Activated T-cell treated with anti-CD3 and anti-CD28 coated beads, Interleukin-2, amount 50 U/mL, for 72 hours (primary cell): Measurements from ENCODE around the gene ZNF677. TPM values are rescaled to one million over a fixed set of nuclear protein-coding genes. Genes with fewer than 3 reads are reported as not detected.
"Not testable (repeated sequence)": the region's sequence is repeated elsewhere in the genome, so short reads cannot be mapped to it uniquely, and the experiment has no call there.

ENCODE experiments used
- ATAC-seq, 2 donors: fragments of 150-1000 bp; cut with Tn5 transposase; replicated peaks in 1 of 2; 2 replicates each; pipeline ENCODE4 v1.10.0; 2021; ENCODE audit warnings: moderate library complexity in 2 of 2, mild to moderate bottlenecking in 1 of 2
- DNase-seq, 2 donors: peaks; one replicate each; pipeline ENCODE4 v3.0.0; 2021 to 2022; ENCODE audit warnings: mixed read lengths in 1 of 2
- H3K27ac Mint-ChIP-seq: one replicate; pipeline ENCODE4 v1.8.0; 2022; ENCODE audit warnings: mild to moderate bottlenecking, moderate library complexity, mixed read lengths
- H3K27me3 Mint-ChIP-seq: one replicate; pipeline ENCODE4 v1.8.0; 2022; ENCODE audit warnings: low read depth, mixed read lengths
- H3K36me3 Mint-ChIP-seq, 2 donors: one replicate each; pipeline ENCODE4 v1.8.0; 2022; ENCODE audit warnings: mixed read lengths in 2 of 2, mild to moderate bottlenecking in 1 of 2; ENCODE audit not compliant: insufficient read depth in 2 of 2
- H3K4me1 Mint-ChIP-seq: one replicate; pipeline ENCODE4 v1.8.0; 2022; ENCODE audit warnings: low read depth, mixed read lengths
- H3K4me3 Mint-ChIP-seq, 2 donors: one replicate each; pipeline ENCODE4 v1.8.0; 2022; ENCODE audit warnings: mild to moderate bottlenecking in 2 of 2, mixed read lengths in 2 of 2, moderate library complexity in 2 of 2
- H3K9me3 Mint-ChIP-seq, 2 donors: one replicate each; pipeline ENCODE4 v1.8.0; 2022; ENCODE audit warnings: mixed read lengths in 2 of 2
- total RNA-seq, 2 donors: library from RNA; stranded (reverse); gene quantifications; one replicate each; pipeline ENCODE4 v1.2.3, GENCODE V29; 2022

ZNF677 gene
- 10 to 100 TPM in 1 of 2 donors, 1 to 10 TPM in 1; 9.0 to 10.5 TPM for total RNA-seq

DNA sequence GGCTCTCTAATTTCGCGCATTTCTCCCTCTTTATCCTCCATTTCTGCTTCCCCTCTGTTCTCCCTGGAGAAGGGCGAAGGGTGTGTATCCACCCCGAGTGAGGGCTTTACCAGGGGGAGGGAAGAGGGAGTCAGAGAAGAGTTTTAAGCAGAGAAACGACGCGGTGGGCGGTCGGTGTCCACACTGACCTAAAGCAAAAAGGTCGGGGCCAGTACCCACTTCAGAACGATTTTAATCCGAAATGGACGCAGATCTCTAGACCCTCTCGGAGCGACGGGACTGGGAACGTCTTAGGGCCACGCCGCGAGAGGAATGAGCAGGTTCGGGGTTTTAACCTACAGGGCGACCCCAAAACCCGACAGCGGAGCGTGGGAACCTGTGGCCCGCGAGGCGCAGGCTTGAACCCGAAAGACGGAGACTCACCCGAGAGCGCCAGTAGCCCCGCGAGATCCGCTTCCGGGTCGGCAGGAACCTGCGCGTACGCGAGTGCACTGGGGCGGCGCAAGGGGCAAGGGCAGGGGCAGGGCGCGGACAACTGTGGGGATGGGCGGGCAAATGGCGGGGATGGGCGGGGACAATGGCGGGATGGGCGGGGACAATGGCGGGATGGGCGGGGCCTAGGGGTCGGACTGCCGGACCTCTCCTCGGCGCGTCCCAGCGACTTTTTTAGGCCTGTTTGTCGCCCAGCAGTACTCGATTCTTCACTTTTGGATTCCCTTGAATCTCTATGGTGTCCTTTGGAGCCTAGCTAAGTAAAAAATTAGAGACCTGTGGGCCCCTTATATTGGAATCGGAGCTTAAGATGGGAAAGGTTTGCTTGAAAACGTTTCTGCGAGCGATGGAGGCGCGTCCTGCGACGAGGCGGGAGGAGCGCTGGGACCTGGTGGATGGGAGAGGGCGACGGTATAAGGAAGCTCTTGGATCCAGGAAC lies at the start of gene ZNF677:
Gene ZNF677 (minus strand): TSS at position 463 of the 931 bp plus-strand sequence. CDS start 3,323 bp downstream, outside the sequence.
- H3K27me3 Mint-ChIP-seq: no peaks in the 10 kb centered on the region
- peak within 1 kb of the TSS; percentile 83 to 84 for H3K4me3 Mint-ChIP-seq
- peak; percentile 100 for ATAC-seq
- peaks cover 32 to 58% of the 10 kb centered on the region in 2 donors for H3K36me3 Mint-ChIP-seq
- H3K27ac Mint-ChIP-seq: no peak within 1 kb of the TSS
- DNase-seq: peak; percentile 87 to 91
- H3K4me1 Mint-ChIP-seq: peaks cover 6% of the 10 kb centered on the region
- peaks cover 22 to 30% of the 10 kb centered on the region in 2 donors for H3K9me3 Mint-ChIP-seq

DNA sequence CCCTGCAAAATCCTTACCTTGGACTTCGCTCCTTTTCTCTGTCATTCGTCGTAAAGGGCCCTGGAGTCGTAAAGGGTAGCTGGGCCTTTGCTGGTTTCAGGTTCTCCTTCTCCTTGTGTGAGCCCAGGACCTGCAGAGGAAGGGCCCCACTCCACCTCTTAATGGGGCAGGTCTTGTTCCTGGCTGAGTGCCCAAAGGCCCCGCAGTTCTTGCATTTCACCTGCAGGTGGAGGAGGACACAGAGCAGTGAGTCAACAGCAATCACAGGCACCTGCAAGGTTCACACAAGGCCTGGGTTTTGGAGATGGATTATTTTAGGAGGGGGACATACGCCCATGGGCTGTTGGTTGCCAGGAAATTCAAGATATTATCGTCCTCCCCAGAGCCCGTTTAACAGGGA lies 46.7 kb upstream of the ZNF677 start:
- peaks cover under 1 to 18% of the 10 kb centered on the region in 2 donors for H3K36me3 Mint-ChIP-seq
- ATAC-seq, DNase-seq, H3K4me3 Mint-ChIP-seq, H3K27ac Mint-ChIP-seq, H3K4me1 Mint-ChIP-seq, H3K27me3 Mint-ChIP-seq: not testable (repeated sequence)
- H3K9me3 Mint-ChIP-seq: peaks cover 2 to 13% of the 10 kb centered on the region in 2 donors

DNA sequence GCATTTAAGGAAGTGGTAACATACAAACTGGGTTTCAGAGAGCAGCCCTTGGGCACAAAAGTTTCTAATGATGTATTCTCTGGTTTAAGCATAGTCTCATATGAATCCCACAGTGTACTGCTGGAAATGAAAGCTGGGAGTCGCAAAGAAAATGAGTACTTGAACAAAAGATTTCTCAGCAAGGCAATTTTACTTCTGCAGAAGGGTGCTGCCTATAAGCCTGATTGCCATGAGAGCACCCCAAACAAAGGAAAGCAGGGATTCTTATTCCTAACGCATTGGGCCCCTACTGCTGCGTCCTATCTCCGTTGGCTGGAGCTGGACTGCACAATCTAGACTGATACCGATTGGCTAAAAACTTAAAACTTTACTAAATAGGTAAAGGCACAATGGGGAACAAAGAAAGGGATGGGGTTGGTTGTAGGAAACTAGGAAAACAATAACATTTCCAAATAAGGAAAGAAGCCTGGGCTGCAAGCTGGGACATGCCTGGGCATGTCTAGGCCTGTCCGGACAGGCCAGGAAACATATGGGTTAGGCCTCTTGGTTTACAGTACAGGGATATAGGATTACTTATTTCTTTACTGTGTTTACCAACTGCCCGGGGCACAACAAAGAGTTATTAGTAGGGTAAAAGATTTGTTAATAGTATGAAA lies 40.2 kb upstream of the ZNF677 start:
- DNase-seq (no peak), ATAC-seq (no peak)
- Mint-ChIP-seq H3K36me3 (peaks cover 18 to 19% of the 10 kb centered on the region in 2 donors), H3K4me1 (no peaks in the 10 kb centered on the region), H3K27ac (no peak overlapping the region), H3K27me3 (no peaks in the 10 kb centered on the region), H3K9me3 (peaks cover 15 to 20% of the 10 kb centered on the region in 2 donors), H3K4me3 (no peak overlapping the region)

DNA sequence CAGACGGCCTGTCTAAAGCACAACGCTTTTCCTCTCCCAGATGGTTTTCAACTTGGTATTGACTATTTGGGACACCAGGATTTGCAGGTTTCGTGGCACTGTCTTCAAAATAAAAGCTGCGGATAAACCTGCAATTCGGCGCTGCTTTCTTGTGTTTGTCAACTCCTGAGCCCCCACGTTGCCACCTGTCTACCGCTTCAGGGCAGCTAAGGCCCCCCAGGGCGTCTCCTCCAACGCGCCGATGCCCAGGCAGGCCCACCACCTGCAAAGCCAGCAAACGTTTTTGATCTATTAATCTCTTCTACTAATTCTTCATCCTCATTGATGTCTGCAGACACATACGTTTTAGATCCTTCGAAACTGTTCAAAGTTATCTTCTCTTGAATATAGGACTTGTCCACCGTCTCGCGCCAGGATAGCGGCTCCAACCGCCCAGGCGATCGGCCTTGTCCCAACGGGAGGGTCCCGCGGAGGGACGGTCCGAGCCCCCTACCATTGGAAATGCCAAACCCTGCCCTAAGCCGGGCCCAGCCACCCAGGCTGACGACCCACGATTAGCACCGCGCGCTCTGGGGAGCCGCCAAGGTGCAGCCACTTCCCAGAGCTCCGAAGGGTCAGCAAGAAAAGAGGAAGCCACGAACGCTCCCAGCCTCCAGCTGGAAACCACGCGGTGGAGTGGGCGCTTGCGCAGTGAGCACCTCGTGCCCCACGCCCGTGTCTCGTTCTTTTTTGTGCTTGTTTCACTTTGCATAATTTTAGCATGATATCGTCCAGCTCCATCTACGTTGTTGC lies 36.3 kb upstream of the ZNF677 start:
- Mint-ChIP-seq H3K9me3 (peaks cover 15 to 16% of the 10 kb centered on the region in 2 donors), H3K27me3 (no peaks in the 10 kb centered on the region), H3K27ac (no peak overlapping the region), H3K4me3 (no peak overlapping the region), H3K4me1 (no peaks in the 10 kb centered on the region), H3K36me3 (peaks cover 15 to 16% of the 10 kb centered on the region in 2 donors)
- DNase-seq (no peak), ATAC-seq (no peak)

DNA sequence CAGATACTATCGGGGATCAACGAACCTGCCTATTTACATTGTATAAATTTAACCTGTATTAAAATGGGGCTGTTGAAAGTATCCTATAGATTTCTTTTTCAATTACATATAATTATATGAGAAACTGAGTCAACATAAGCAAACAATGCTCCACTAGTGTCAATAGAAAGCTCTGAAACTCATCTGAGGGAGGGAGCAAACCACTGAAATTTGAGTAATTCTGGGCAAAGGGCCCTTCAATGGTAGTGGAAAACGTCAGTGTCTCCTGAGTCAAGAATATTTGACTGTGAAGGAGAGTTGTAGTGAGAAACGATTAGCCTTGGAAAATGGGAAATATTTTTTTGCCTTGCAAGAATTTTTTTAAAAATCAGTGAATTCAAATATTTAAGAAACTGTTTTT lies 30.4 kb upstream of the ZNF677 start:
- no peak for ATAC-seq
- Mint-ChIP-seq H3K9me3 (peaks cover 6% of the 10 kb centered on the region in 2 donors), H3K36me3 (peaks cover 0 to 11% of the 10 kb centered on the region in 2 donors), H3K27ac (no peak overlapping the region), H3K27me3 (no peaks in the 10 kb centered on the region), H3K4me1 (no peaks in the 10 kb centered on the region), H3K4me3 (no peak overlapping the region)
- no peak for DNase-seq

DNA sequence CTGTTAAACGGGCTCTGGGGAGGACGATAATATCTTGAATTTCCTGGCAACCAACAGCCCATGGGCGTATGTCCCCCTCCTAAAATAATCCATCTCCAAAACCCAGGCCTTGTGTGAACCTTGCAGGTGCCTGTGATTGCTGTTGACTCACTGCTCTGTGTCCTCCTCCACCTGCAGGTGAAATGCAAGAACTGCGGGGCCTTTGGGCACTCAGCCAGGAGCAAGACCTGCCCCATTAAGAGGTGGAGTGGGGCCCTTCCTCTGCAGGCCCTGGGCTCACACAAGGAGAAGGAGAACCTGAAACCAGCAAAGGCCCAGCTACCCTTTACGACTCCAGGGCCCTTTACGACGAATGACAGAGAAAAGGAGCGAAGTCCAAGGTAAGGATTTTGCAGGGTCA lies 27.3 kb upstream of the ZNF677 start:
- not testable (repeated sequence) for H3K27me3 Mint-ChIP-seq, H3K36me3 Mint-ChIP-seq, H3K9me3 Mint-ChIP-seq, H3K4me3 Mint-ChIP-seq, H3K27ac Mint-ChIP-seq, ATAC-seq, H3K4me1 Mint-ChIP-seq
- peak in 1 of 2 donors; percentile 6 for DNase-seq

DNA sequence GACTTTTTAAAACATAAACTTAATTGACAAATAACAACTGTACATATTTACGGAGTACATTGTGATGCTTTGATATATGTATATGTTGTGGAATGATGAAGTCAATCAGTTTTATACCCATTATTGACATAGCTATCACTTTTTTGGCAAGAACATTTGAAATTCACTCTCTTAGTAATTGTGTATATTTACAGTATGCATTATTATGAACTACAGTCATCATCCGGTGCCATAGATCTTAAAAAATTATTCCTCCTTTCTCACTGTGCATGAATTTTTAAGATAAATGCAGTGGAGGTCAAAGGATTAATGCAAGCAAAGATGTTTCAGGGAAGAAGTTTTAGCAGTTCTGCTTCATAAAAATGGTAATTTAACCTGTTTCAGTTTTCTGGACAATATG lies 20.8 kb upstream of the ZNF677 start:
- H3K36me3 Mint-ChIP-seq: peaks cover 13 to 18% of the 10 kb centered on the region in 2 donors
- H3K4me1 Mint-ChIP-seq: no peaks in the 10 kb centered on the region
- H3K4me3 Mint-ChIP-seq: no peak overlapping the region
- no peak for ATAC-seq
- no peak overlapping the region for H3K27ac Mint-ChIP-seq
- H3K27me3 Mint-ChIP-seq: no peaks in the 10 kb centered on the region
- peaks cover 28 to 30% of the 10 kb centered on the region in 2 donors for H3K9me3 Mint-ChIP-seq
- no peak for DNase-seq

DNA sequence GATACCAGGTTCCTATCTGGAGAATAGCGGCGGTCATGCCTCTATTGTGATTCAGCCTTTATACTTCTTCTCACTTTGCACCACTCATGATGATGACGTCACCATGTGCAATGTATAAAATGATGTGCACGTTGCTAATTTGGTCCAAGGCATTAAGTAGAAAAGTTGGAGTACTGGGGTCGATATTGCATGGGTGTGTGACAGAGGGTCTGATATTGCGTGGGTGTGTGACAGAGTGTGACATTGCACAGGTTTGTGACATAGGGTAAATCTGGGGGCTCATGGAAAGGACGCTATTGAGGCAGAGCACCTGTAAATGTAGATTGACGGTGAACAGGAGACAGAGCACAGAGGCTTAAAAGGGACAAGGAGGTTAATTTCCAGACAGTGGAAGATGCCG lies 17.4 kb upstream of the ZNF677 start:
- H3K27me3 Mint-ChIP-seq: no peaks in the 10 kb centered on the region
- ATAC-seq: no peak
- H3K4me3 Mint-ChIP-seq: no peak overlapping the region
- H3K9me3 Mint-ChIP-seq: peaks cover 28 to 29% of the 10 kb centered on the region in 2 donors
- H3K4me1 Mint-ChIP-seq: no peaks in the 10 kb centered on the region
- DNase-seq: no peak
- peaks cover 13 to 16% of the 10 kb centered on the region in 2 donors for H3K36me3 Mint-ChIP-seq
- H3K27ac Mint-ChIP-seq: no peak overlapping the region

DNA sequence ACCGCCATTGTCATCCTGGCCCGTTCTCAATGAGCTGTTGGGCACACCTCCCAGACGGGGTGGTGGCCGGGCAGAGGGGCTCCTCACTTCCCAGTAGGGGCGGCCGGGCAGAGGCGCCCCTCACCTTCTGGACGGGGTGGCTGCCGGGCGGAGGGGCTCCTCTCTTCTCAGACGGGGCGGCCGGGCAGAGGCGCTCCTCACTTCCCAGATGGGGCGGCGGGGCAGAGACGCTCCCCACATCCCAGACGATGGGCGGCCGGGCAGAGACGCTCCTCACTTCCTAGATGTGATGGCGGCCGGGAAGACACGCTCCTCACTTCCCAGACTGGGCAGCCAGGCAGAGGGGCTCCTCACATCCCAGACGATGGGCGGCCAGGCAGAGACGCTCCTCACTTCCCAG lies 15.2 kb upstream of the ZNF677 start:
- peaks cover 19 to 22% of the 10 kb centered on the region in 2 donors for H3K36me3 Mint-ChIP-seq
- H3K9me3 Mint-ChIP-seq: peaks cover 26 to 32% of the 10 kb centered on the region in 2 donors
- not testable (repeated sequence) for H3K27me3 Mint-ChIP-seq, H3K27ac Mint-ChIP-seq, ATAC-seq, H3K4me3 Mint-ChIP-seq, H3K4me1 Mint-ChIP-seq, DNase-seq

DNA sequence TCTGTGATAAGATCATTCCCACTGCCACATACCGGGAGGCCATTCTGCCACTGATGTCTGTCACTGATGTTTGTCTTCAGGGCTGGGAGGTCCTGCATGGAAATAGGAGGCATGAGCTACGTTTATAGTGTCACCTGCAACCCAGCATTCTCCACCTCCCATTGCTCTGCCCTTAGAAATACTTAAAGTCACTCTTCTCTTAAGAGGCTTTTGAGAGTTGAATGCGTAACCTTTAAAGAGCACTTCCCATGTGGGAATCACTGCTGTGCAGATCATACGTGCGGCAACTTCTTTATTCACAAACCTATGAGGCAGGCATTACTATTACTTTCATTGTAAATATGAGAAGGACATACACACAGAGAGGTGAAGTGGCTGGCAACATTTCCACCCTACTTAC lies 12.9 kb upstream of the ZNF677 start, which contains the start of gene VN1R4:
Gene VN1R4 (minus strand): TSS at position 101 of the 400 bp plus-strand sequence. CDS start 58 bp downstream, at position 43.
- peaks cover 18 to 19% of the 10 kb centered on the region in 2 donors for H3K36me3 Mint-ChIP-seq
- DNase-seq, H3K27ac Mint-ChIP-seq, ATAC-seq, H3K27me3 Mint-ChIP-seq, H3K4me3 Mint-ChIP-seq, H3K4me1 Mint-ChIP-seq: not testable (repeated sequence)
- peaks cover 24 to 30% of the 10 kb centered on the region in 2 donors for H3K9me3 Mint-ChIP-seq

DNA sequence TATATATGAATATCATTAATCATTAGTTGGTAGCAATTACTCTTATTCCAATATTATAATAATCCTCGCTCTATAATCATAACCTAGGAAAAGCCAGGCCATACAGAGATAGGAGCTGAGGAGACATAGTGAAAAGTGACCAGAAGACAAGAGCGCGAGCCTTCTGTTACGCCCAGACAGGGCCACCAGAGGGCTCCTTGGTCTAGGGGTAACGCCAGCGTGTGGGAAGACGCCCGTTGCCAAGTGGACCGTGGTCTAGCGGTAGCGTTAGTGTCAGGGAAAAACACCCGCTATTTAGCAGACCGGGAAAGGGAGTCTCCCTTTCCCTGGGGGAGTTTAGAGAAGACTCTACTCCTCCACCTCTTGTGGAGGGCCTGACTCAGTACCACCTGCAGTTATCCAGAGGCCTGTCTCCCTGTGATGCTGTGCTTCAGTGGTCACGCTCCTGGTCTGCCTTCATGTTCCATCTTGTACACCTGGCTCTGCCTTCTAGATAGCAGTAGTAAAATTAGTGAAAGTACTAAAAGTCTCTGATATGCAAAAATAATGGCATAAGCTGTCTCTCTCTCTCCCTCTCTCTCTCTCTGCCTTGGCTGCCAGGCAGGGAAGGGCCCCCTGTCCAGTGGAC lies 3.2 kb upstream of the ZNF677 start, which contains the start of gene VN1R2:
Gene VN1R2 (plus strand): TSS at position 578 of the 628 bp plus-strand sequence. CDS start 84 bp downstream, outside the sequence.
- H3K4me1 Mint-ChIP-seq, H3K27ac Mint-ChIP-seq: not testable (repeated sequence)

DNA sequence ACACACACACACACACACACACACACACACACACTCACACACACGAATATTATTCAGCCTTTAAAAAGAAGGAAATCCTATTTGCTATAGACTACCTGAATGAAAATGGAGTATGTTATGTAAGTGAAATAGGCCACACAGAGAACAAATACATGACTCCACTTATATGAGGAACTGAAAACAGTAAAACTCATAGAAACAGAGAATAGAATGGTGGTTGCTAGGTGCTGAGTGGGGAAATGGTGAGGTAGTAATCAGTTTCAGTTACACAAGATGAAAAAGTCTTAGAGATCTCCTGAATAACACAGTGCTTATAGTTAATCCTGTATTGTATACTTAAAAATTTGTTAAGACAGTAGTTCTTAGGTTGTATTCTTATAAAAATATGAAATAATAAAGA lies 8.2 kb downstream of the ZNF677 start:
- no peak for DNase-seq
- Mint-ChIP-seq H3K27me3 (no peaks in the 10 kb centered on the region), H3K36me3 (peaks cover 40 to 68% of the 10 kb centered on the region in 2 donors), H3K4me3 (no peak overlapping the region), H3K9me3 (peaks cover 24 to 33% of the 10 kb centered on the region in 2 donors), H3K27ac (no peak overlapping the region), H3K4me1 (no peaks in the 10 kb centered on the region)
- ATAC-seq: no peak

More for the DNA sequence above, 3.2 kb upstream of the ZNF677 start, which contains the start of gene VN1R2:
- Mint-ChIP-seq H3K9me3 (peaks cover 13 to 14% of the 10 kb centered on the region in 2 donors), H3K36me3 (peaks cover 22 to 32% of the 10 kb centered on the region in 2 donors)
- H3K4me3 Mint-ChIP-seq, DNase-seq, H3K27me3 Mint-ChIP-seq, ATAC-seq: not testable (repeated sequence)
